Inferior parietal cortex (tissue), 1 donor: ENCODE data around the gene ASB2.

Experiments used
- DNase-seq: peaks from one replicate; pipeline ENCODE4 v3.0.0-alpha.2; 2016; ENCODE audit errors: extremely low spot score

The ASB2 gene

DNA sequence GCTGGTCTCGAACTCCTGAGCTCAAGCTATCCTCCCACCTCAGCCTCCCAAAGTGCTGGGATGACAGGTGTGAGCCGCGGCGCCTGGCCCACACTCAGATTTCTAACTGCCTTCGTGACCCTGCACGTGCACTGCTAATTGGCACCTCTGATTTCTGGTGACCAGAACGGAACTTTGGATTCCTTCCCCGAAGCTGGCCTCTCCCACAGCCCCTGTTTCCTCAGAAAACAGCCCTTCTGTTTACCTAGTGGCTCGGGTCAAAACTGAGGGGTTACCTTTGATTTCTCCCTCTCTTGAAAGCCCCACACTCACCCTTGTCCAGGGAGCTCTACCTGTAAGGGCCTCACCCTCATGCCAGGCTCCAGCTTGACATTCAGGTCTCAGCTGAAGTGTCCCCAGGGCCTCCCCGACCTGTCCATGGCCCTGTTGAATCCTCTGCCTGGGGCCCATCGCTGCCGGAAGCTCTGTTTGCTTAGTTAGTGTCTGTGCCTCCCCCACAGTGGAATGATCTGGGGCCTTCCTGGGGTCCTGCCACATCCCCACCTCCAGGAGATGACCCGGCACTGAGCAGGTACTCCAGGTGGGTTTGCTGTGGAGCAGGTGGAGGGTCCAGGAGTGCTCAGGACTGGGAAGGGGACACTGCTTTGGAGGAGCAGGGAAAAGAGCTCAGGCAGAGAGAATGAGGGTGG, 73.6 kb downstream of the ASB2 start:
- DNase-seq = no peak

GRCh38 chr14:93901813-93902212, 74.6 kb downstream of the ASB2 start:
- no peak for DNase-seq

DNA sequence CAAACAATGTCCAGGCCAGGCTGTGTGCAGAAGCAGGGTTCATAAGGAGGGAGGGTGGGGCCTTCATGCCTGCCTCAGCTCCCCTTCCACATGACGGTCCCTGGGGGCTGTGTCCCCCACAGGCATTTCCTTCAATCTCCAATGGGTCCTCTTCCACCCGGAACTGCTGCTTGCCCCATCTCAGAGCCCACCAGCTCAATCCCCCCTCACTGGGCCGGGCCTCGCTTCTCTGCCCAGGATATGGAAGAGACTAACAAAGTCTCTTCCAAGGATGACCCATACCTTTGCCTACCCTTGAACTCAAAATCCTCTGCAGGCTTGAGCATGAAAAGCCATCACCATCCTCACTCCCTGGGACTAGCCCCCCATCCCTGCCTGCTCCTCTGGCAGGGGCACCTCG, 77.6 kb downstream of the ASB2 start:
- DNase-seq = no peak

- DNase-seq = no peak
Observed at GRCh38 chr14:93898081-93898611, 78.2 kb downstream of the ASB2 start.

DNA sequence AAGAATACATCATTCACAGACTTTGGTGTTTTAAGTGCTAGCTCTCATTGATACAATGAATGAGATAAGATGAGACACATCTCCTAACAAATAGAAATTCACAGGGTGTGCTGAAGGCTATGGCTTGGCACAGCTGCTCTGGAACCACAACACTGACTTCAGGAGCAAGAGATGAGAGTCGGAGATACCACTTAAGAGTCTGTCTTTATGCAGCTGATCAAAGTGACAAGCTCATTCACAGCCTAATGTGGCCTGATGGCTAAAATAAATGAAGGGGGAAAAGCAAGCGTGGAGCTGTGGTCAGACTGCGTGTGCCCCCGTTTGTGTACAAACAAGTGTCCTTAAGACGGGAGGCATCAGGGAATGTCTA, 78.9 kb downstream of the ASB2 start:
- no peak for DNase-seq

DNA sequence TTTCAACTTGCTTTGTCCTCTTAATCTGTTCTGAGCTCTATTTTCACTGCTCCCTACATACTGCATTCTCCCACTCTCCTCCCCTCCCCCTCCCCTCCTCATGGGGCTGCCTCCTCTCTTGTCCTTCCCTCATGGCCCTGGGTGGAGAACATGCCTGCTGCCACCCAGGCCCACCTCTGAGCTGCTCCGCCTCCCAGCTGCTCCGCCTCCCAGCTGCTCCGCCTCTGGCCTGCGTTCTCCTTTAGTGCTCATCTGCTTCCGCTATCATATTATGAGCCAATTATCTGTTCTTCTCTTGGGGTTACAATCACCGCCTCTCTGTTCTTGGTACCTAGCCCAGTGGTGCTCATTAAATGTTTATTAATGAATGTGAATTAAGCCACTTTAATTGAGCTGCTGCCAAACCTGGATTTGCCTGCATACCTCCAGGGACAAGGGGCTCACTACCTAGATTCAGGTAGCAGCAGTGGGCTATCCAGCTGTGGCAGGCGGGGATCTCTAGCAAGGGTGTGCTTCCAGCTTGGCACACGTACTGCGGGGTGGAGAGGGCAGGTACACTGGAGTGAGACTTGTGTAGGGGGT, 81.3 kb downstream of the ASB2 start:
- no peak for DNase-seq

DNA sequence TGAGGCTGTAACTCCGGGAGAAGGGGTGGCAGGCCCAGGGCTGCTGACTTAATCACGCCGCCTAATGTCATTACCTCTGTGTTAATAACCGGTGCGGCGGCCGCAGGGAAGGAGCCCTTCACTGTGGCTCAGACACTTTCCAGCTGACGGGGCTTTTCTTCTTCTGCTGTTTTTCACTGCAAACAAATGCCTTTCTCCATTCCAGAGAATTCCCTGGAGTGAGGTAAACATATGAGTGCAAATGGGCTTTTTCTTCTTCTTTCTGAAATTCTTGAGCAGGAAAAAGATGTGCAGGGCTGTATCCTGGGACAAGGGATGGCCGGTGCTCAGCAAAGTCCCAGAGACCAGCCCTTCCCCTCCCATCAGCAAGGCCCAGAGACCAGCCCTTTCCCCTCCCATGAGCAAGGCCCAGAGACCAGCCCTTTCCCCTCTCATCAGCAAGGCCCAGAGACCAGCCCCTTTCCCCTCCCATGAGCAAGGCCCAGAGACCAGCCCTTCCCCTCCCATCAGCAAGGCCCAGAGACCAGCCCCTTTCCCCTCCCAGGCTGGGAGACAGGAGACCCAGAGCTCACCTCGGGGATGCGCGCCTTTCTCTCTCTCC, 82.6 kb downstream of the ASB2 start:
- no peak for DNase-seq

DNA sequence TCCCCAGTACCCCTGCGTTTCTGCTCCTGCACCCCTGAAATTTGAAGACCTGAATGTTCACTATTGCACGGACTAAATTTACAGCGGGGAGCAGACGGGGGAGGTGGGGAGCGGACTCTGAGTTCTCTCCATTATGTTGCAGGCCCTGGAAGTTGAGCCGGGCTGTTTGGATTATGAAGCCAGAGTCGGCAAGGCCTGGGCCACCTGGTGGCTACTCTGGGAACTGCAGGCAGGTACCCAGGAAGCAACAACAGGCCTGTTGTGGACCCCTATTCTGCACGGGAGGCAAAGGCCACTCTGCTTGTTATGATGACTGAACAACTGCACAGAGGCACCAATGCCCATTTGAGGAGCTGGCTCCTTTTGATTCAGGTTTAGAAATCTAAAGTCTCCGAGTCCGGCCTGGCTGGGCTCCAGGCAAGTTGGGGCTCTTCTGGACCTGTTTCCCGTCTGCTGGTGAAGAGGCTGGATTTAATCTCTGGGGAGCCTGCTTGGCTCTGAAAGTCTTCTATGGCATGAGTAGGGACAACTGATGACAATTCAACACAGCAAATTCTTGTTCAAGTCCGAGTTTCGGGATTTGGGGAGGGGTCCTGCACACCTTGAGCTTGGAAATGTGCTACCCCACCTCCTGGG, 83.3 kb downstream of the ASB2 start:
- DNase-seq = peak; percentile 68

DNA sequence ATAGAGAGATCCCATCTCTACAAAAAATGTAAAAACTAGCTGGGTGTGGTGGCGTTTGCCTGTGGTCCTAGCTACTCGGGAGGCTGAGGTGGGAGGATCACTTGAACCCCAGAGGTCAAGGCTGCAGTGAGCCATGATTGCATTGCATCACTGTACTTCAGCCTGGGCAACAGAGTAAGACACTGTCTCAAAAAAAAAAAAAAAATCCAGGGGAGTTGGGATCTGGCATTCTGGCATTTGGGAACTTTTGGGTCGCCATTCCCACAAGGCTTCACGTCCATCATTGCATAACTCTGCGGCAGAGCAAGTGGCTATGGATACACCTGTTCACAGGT, 83.9 kb downstream of the ASB2 start:
- DNase-seq = no peak

GRCh38 chr14:93891756-93892504, 84.4 kb downstream of the ASB2 start:
- no peak for DNase-seq

GRCh38 chr14:93889739-93890483, 86.5 kb downstream of the ASB2 start:
- DNase-seq = no peak

DNA sequence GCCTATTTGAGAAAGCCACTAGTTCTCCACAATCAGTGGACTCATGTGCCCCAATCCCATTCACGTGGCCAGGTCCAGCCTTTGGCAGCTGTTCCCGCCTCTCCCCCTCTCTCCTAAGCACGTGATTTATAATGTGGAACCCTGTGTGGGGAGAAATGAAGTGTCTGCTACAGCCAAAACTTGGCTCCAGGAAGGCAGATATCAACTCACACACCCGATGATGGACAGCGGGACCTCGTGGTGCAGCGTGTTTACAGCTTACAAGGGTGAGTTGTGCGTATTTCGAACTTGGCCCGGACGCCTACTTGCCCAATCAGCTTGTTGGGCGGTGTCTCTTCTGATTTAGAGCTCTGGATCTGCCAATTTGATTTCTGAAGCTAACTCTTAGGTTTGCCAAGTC, 87.4 kb downstream of the ASB2 start:
- no peak for DNase-seq

- DNase-seq = no peak
Observed at GRCh38 chr14:93884950-93885349, 91.4 kb downstream of the ASB2 start.
